HepG2 (cell line): ENCODE data around the gene TNFAIP3. TPM values are rescaled to one million over a fixed set of nuclear protein-coding genes. Genes with fewer than 3 reads are reported as not detected.

Experiments used
- AGO1 ChIP-seq: fragments of 200-400 bp; formaldehyde crosslinking; IDR thresholded peaks from 2 replicates; pipeline ENCODE4 v1.6.1; 2017; ENCODE audit warnings: mild to moderate bottlenecking, low read depth, low read length, moderate library complexity; ENCODE audit not compliant: poor library complexity, severe bottlenecking
- CHD2 ChIP-seq: IDR thresholded peaks from 2 replicates; pipeline ENCODE4 v1.6.1; 2011; ENCODE audit warnings: low read depth, low read length, improper control_type of control experiment
- CREB1 ChIP-seq, 2 experiments: fragments of 450-650 bp in 1 of 2; IDR thresholded peaks; 2 replicates each; pipeline ENCODE4 v1.6.1; 2016 to 2017; ENCODE audit warnings: control low read depth in 1 of 2, mild to moderate bottlenecking in 1 of 2, missing compliant biosample characterization in 1 of 2, missing genetic modification characterization in 1 of 2
- HDAC2 ChIP-seq: sonication (generic); formaldehyde crosslinking; IDR thresholded peaks from 2 replicates; pipeline ENCODE4 v1.4.0; 2020; ENCODE audit warnings: missing genetic modification reagents
- HNF1A ChIP-seq, 2 experiments: sonication (generic) in 1 of 2; formaldehyde crosslinking in 1 of 2; IDR thresholded peaks; 2 replicates each; pipeline versions ENCODE4 v1.4.0 to v1.6.1; 2016 to 2020; ENCODE audit warnings: borderline replicate concordance in 1 of 2, low read depth in 1 of 2, mild to moderate bottlenecking in 1 of 2, missing genetic modification reagents in 1 of 2
- HOXA3 ChIP-seq: sonication (generic); formaldehyde crosslinking; IDR thresholded peaks from 2 replicates; pipeline ENCODE4 v1.5.0; 2020; ENCODE audit warnings: missing genetic modification reagents
- IKZF5 ChIP-seq: IDR thresholded peaks from 2 replicates; pipeline ENCODE4 v1.6.1; 2018; ENCODE audit warnings: missing genetic modification reagents, mild to moderate bottlenecking, missing compliant biosample characterization
- KDM6A ChIP-seq: IDR thresholded peaks from 2 replicates; pipeline ENCODE4 v1.6.1; 2016; ENCODE audit warnings: low read depth
- RBFOX2 ChIP-seq: fragments of 200-400 bp; formaldehyde crosslinking; IDR thresholded peaks from 2 replicates; pipeline ENCODE4 v1.6.1; 2017; ENCODE audit warnings: low read depth, mild to moderate bottlenecking, low read length
- RBM22 ChIP-seq: fragments of 200-400 bp; formaldehyde crosslinking; optimal IDR thresholded peaks from 2 replicates; pipeline ENCODE3; 2017; ENCODE audit warnings: mild to moderate bottlenecking, low read length, moderate library complexity
- REPIN1 ChIP-seq: sonication (generic); formaldehyde crosslinking; IDR thresholded peaks from 2 replicates; pipeline ENCODE4 v1.8.0; 2022; ENCODE audit warnings: missing genetic modification reagents, low read depth, mild to moderate bottlenecking, borderline replicate concordance
- XBP1 ChIP-seq: sonication (generic); formaldehyde crosslinking; IDR thresholded peaks from 2 replicates; pipeline ENCODE4 v1.5.0; 2020; ENCODE audit warnings: missing genetic modification reagents
- ZNF335 ChIP-seq: sonication (generic); formaldehyde crosslinking; IDR thresholded peaks from 2 replicates; pipeline ENCODE4 v1.4.0; 2020; ENCODE audit warnings: missing genetic modification reagents
- ZNF432 ChIP-seq: sonication (generic); formaldehyde crosslinking; IDR thresholded peaks from 2 replicates; pipeline ENCODE4 v1.5.0; 2020; ENCODE audit warnings: missing genetic modification reagents, mild to moderate bottlenecking, borderline replicate concordance
- ZNF609 ChIP-seq: sonication (generic); formaldehyde crosslinking; IDR thresholded peaks from 2 replicates; pipeline ENCODE4 v1.4.0; 2020; ENCODE audit warnings: mild to moderate bottlenecking, missing genetic modification reagents, borderline replicate concordance
- polyA plus RNA-seq, 8 experiments: library from polyadenylated mRNA; depleted of rRNA in 3 of 8; stranded (reverse) in 7 of 8; unstranded in 1 of 8; fragments of >200 nt; fragmentation: Illumina TruSeq in 4 of 8; extraction: Trizol in 4 of 8; gene quantifications; 2 replicates each; pipeline versions ENCODE4 v1.2.1 to v1.2.3, GENCODE V29; 2011 to 2016; ENCODE audit warnings: low read depth in 4 of 8, missing spikeins in 1 of 8, mixed read lengths in 1 of 8; ENCODE audit not compliant: insufficient read depth in 1 of 8
- total RNA-seq, 5 experiments: library from RNA; depleted of rRNA; stranded (reverse); fragments of >200 nt; fragmentation: Illumina TruSeq; extraction: Trizol; gene quantifications; 2 replicates each; pipeline ENCODE4 v1.2.3, GENCODE V29; 2016; ENCODE audit warnings: low read depth in 1 of 5
- TF ChIP-seq, protein P1 (sequence below): sonication (generic); formaldehyde crosslinking; IDR thresholded peaks from 2 replicates; pipeline ENCODE4 v1.4.0; 2020; ENCODE audit warnings: missing genetic modification reagents

Gene TNFAIP3
- total and polyA plus RNA-seq, 2 of the 13 experiments (the other 11 are each of a cell fraction or from before 2014, with no cell fraction given): 28.2 to 47.1 TPM

DNA sequence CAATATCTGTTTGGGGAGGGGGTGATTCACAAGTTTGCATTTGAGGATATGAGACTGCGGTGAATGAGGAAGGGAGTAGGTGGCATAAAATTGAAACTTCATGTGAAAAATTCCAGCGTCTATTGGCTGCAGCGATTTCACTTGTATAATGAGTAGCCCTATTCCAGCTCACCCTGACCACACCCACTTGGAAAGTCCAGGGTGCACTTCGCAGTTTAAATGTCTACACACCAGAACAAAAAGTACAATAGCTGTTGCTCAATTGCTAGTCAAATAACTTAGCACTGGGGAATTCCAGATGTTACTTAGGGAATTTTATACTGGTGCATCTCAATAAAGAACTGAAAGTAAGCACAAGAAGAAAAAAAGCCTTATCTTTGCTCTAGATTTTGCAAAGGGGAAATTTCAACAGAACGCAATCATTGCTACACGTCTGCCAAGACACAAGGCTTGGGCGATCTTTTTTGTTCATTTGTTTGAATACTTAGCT is 6.3 kb downstream of the TNFAIP3 start (continued):
- TF ChIP-seq XBP1: 0 out of 2 replicates have a peak, but pooled peaks have one; percentile 71
- TF ChIP-seq HDAC2: peak; percentile 81
- TF ChIP-seq, protein P1, sequence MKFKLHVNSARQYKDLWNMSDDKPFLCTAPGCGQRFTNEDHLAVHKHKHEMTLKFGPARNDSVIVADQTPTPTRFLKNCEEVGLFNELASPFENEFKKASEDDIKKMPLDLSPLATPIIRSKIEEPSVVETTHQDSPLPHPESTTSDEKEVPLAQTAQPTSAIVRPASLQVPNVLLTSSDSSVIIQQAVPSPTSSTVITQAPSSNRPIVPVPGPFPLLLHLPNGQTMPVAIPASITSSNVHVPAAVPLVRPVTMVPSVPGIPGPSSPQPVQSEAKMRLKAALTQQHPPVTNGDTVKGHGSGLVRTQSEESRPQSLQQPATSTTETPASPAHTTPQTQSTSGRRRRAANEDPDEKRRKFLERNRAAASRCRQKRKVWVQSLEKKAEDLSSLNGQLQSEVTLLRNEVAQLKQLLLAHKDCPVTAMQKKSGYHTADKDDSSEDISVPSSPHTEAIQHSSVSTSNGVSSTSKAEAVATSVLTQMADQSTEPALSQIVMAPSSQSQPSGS (CRISPR knock-in tag): peak; percentile 77; the same call in 1 of the 2 replicates
- no peak for TF ChIP-seq ZNF432 (CRISPR knock-in tag)
- peak; percentile 80; the same call in 1 of the 2 replicates for TF ChIP-seq ZNF335 (CRISPR knock-in tag)
- peak; percentile 80; the same call in 1 of the 2 replicates for TF ChIP-seq REPIN1
- TF ChIP-seq HNF1A (IDR thresholded peaks at IDR 0.05; ENCODE audit: low read depth): peak; percentile 79
- peak; percentile 53; the same call in 1 of the 2 replicates for TF ChIP-seq HNF1A (CRISPR knock-in tag; IDR thresholded peaks at IDR 0.05; ENCODE audit: borderline replicate concordance)
- peak; percentile 45 for TF ChIP-seq AGO1
- TF ChIP-seq CREB1 (IDR thresholded peaks at IDR 0.05): no peak
- peak; percentile 45; the same call in 1 of the 2 replicates for TF ChIP-seq CREB1 (CRISPR knock-in tag; IDR thresholded peaks at IDR 0.05)
- TF ChIP-seq CHD2: no peak
- TF ChIP-seq ZNF609 (CRISPR knock-in tag): no peak
- peak; percentile 80 for TF ChIP-seq HOXA3 (CRISPR knock-in tag)
- peak; percentile 45; the same call in 1 of the 2 replicates for TF ChIP-seq KDM6A (CRISPR knock-in tag)
- peak; percentile 56 for TF ChIP-seq IKZF5 (CRISPR knock-in tag)
- TF ChIP-seq RBM22: peak; percentile 85
- TF ChIP-seq RBFOX2: peak; percentile 49
